ENCODE measurements around the gene CNTNAP4.

The CNTNAP4 gene

GRCh38 chr16:76598498-76598897 lies 321.3 kb downstream of the CNTNAP4 start:
- DNase-seq (ENCODE audit: low read depth), result no peak

- no peak for DNase-seq (ENCODE audit: low read depth)
Observed at GRCh38 chr16:76607317-76607716, 330.1 kb downstream of the CNTNAP4 start.

All from stimulated activated CD8-positive, alpha-beta memory T cell treated with anti-CD3 and anti-CD28 coated beads, Interleukin-12 subunit alpha, Interleukin-12 subunit beta, amount 100 ng/mL, for 1 hour (primary cell).